ENCODE data around the gene HS6ST1.

HS6ST1 gene

DNA sequence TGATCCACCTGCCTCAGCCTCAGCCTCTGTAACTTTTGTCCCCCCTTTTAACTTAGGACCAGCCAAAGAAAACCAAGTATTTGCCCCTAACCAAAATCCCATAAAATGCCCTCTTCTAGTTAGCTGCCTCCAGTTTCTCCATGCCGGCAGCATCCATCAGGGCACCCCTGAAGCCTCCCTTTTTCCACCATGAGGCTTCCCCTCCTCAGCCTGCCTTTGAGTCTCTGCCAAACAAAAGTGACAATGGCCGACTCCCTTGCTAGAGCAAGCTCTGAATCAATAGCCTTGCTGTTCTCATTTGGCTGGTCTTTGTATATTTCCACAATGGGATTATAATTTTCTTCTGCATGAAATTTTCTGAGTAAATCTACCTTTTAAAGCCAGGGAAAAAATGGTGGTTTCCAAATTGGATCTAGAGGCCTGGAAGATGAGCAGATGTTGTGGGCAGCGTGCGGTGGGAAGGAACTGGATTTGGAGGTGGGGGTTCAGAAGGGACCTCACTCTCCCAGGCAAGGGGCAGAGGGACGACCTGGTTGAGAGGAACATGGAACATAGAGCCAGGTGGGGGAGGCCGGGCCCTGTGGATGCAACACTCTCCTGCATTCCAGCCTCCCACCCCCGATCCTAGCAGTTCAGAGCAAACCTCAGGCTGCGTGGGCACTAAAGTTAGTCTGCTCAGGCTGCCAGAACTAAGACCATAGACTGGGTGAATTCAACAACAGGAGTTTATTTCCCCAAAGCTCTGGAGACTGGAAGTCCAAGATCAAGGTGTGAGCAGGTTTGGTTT lies 80.6 kb downstream of the HS6ST1 start:
- DNase-seq (ENCODE audit: low spot score) = peak; percentile 92

DNA sequence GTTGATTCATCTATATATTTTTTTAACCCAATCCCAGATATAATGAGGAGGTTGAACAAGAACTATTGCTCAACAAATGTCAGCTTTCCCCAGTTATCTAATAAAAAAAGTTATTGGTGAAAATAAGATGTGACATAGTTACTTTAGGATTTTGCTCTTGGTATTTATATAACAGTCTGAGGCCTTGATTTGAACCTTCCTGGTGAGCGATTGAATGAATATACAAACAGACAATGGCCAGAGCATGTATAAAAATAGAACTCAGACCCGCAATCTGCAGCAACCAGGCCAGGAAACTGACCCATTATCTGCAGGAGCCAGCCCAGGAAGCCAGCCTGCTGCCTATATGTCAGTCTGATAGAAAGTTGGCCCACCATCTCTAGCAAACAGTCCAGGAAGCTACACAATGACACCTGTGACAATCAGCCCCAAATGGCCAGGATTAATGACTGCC lies 81.6 kb downstream of the HS6ST1 start:
- DNase-seq (ENCODE audit: low spot score) = no peak

DNA sequence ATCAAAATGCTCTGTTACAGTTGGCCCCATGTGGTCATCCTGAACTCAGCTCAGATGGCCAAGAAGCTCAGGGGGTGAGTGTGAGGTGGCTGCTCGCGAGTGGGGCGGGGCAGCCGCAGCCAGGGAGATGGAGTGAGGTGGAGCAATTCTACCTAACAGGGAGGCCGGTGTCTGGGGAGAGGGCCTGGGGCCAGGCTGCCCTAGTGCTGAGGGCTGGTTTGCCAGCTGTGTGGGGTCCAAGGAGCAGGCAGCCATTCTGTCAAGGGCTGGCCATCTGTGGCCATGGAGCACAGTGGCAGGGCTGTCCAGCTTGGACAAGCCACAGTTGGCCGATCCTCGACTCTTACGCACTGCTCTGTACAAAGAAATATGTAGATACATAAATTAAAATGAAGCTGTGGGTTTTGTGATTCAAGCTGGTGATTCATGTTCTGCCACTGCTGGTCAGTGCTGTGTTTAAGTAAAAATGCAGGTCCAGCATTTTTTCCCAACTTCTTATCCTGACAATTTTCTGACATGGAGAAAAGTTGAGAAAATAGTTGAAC lies 82.1 kb downstream of the HS6ST1 start:
- DNase-seq (ENCODE audit: low spot score) = no peak

DNA sequence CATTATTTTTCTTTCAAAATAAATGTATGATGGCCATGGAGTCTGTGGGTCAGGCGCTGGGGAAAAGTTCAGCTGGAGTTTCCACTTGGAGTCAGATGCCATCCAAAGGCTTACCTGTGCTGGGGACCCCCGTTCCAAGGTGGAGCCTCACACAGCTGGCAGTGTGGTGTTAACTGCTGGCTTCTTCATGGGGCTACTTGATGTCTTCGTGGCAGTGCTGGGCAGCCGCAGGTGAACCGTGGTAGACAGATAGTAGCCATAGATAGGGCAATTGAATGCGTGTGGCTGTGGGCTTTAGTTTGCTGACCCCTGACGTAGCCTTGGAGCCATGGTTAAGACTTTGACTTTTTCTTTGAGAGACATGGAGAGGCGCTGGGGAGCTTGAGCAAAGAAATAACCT lies 83.1 kb downstream of the HS6ST1 start:
- no peak for DNase-seq (ENCODE audit: low spot score)

DNA sequence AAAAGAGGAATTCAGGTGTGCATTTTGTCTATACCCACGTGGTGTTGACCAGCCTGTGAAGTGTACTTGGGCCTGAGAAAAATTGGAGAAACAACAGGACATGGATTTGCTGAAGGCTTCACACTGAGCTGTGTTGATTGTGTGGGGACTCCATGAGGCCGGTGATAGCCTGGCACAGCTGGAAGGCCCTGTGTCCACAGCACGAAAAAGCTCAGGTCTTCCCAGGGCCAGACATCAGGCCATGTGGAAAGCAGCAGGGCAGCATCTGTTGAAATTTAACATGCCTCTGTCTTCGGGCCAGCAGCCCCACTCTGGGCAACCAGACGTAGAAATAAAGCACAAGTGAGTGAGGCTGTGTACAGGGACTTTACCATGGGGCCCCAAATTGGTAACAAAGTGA lies 84.1 kb downstream of the HS6ST1 start:
- no peak for DNase-seq (ENCODE audit: low spot score)

DNA sequence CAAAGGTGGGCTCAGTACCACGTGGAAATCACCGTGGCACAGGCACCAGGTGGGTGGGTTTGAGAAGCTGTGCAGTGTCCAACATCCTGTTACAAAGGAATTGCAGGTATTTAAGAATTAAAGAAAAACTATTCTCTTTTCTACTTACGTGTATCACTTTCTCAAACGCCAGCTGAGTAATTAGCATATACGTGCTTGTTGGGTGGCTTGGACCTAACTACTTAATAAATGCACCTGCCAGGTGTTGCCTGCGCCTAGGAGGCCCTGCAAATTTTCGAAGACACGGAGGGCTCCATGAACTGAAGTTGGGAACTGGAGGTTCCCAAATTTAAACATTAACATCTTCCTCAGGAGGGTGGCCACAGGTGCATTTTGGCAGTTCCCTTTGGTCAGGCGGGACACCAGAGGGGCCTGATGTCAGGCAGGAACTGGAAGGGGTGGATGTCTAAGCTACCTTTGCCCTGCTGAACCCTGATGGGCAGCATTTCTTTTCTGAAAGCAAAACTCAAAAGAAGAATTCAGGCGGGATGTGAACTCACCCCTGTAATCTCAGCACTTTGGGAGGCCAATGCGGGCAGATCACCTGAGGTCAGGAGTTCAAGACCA lies 84.8 kb downstream of the HS6ST1 start:
- DNase-seq (ENCODE audit: low spot score) = no peak

DNA sequence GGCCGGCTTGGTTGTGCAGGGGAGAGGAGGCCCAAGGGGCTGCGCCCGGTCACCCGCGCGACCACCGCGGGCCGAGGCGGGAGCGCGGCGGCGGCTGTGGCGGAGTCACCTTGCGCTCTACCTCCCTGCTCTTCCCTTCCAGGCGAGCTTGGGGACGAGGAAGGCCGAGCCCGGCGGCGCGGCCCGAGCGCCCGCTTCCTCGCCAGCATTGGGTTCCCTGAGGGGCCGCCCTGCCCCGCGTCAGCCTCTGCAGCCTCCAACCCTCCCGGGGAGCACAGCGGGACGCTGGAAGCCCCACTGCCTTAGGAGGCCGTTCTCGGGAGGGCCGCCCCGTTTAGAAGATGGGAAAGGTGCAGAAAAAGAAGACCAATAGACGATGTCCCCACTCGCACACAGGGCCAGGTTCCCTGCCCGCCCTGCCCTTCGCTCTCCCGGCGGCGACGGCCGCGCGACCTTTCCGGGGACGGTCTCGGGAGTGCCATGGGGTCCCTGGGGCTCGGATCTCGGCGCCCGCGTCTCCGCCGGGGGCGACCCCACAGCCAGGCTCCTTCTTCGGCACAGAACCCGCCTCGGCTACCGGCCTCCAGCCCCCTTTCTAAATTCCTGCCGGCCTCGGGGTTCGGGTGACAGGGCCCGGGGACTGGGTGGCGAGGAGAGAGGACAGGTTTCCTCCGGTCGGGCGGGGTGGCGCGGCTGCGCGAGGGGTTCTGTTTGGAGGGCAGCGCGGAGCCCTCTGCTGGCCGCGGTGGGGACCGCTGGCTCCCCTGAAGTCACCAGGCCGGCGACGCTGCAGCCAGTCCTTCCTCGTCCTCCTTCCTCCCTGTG lies 85.5 kb downstream of the HS6ST1 start:
- peak; percentile 78 for DNase-seq (ENCODE audit: low spot score)

DNA sequence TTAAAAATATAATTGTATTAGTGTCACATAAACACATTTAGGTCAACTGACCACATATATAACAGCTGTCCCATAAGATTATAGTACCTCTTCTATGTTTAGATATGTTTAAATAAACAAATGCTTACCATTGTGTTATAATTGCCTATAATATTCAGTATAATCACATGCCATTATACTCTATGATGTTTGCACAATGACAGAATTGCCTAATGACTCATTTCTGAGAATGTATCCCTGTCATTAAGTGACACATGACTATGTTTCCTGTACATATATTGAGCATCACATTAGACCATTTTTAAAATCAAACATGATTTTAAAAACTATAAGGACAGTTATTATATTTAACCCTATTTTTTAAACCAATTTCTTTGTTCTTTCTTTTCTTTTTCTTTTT lies 89.8 kb downstream of the HS6ST1 start:
- DNase-seq (ENCODE audit: low spot score) = no peak

DNA sequence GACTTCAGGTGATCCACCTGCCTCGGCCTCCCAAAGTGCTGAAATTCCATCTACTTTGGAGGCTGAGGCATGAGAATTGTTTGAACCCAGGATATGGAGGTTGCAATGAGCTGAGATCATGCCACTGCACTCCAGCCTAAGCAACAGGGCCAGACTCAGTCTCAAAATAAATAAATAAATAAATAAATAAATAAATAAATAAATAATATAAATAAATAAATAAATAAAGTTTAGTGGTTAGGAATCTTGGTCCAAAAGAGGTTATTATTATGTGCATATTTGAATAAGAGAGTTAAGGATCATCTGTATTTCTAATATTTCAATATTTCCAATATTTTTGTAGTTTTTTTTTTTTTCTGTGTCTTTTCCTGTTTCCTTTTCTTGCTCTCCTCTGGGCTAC lies 90.8 kb downstream of the HS6ST1 start:
- no peak for DNase-seq (ENCODE audit: low spot score)

DNA sequence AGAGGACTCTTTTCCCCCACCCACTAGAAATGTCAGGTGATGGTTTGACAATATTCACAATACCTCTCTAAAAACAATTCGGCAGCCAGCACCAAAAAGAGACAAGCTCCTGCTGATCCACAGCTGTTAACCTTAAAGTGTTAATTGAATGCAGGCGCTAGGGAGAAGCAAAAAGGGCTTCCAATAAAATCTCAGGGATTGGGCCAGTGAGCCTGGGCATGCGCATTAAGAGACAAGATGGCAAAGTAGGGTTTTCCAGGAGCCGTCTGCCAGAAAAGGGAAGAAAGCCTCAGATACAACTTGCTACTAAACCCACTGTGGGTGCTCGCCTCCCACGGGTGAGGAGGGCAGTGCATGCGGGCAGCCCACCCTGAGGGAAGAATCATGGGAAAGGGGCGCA lies 98.8 kb downstream of the HS6ST1 start:
- peak; percentile 35 for DNase-seq (ENCODE audit: low spot score)

DNA sequence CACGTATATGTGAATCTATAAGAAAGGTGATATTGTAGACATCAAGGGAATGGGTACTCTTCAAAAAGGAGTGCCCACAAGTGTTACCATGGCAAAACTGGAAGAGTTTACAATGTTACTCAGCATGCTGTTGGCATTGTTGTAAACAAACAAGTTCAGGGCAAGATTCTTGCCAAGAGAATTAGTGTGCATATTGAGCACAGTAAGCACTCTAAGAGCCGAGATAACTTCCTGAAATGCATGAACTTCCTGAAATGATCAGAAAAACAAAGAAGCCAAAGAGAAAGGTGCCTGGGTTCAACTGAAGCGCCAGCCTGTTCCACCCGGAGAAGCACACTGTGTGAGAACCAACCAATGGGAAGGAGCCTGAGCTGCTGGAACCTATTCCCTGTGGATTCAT lies 101.0 kb downstream of the HS6ST1 start:
- DNase-seq (ENCODE audit: low spot score) = no peak

DNA sequence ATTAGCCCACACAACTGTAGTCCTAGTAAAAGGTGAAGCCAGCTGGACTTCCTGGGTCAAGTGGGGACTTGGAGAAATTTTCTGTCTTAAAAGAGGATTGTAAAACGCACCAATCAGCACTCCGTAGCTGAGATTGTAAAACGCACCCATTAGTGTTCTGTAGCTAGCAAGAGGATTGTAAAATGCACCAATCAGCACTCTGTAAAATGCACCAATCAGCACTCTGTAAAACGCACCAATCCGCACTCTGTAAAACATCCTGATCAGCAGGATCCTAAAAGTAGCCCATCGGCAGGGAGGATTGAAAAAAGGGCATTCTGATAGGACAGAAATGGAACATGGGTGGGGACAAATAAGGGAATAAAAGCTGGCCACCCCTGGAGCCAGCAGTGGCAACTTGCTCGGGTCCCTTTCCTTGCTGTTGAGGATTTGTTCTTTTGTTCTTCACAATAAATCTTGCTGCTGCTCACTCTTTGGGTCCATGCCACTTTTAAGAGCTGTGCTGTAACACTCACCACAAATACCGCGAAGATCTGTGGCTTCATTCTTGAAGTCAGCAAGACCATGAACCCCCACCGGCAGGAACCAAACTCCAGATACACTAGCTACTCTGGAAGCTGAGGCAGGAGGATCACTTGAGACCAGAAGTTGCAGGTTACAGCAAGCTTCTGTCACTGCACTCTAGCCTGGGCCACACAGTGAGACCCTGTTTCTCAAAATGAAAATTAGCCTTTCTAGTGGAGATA lies 102.6 kb downstream of the HS6ST1 start:
- no peak for DNase-seq (ENCODE audit: low spot score)
